Rectal smooth muscle tissue (tissue), 1 donor: ENCODE data around the gene LIAS.

Experiments used
- H3K27ac ChIP-seq: one replicate; pipeline ENCODE4 v1.7.0; 2013; ENCODE audit warnings: low read depth, low read length, inconsistent platforms
- H3K27me3 ChIP-seq: one replicate; pipeline ENCODE4 v1.7.0; 2013; ENCODE audit warnings: low read length; ENCODE audit not compliant: control insufficient read depth, insufficient read depth
- H3K36me3 ChIP-seq: one replicate; pipeline ENCODE4 v1.7.0; 2013; ENCODE audit warnings: low read length; ENCODE audit not compliant: control insufficient read depth, insufficient read depth
- H3K4me1 ChIP-seq: one replicate; pipeline ENCODE4 v1.7.0; 2013; ENCODE audit warnings: low read length; ENCODE audit not compliant: control insufficient read depth, insufficient read depth
- H3K4me3 ChIP-seq: one replicate; pipeline ENCODE4 v1.7.0; 2013; ENCODE audit warnings: low read length
- H3K9ac ChIP-seq: one replicate; pipeline ENCODE4 v1.7.0; 2013; ENCODE audit warnings: low read length

Gene LIAS

GRCh38 chr4:39464886-39465501, 6.1 kb downstream of the LIAS start:
- peak overlapping the region; percentile 9 for H3K27ac ChIP-seq
- H3K36me3 ChIP-seq: peaks cover 5% of the 10 kb centered on the region
- no peak overlapping the region for H3K4me3 ChIP-seq
- no peak overlapping the region for H3K9ac ChIP-seq
- no peaks in the 10 kb centered on the region for H3K4me1 ChIP-seq
- no peaks in the 10 kb centered on the region for H3K27me3 ChIP-seq

DNA sequence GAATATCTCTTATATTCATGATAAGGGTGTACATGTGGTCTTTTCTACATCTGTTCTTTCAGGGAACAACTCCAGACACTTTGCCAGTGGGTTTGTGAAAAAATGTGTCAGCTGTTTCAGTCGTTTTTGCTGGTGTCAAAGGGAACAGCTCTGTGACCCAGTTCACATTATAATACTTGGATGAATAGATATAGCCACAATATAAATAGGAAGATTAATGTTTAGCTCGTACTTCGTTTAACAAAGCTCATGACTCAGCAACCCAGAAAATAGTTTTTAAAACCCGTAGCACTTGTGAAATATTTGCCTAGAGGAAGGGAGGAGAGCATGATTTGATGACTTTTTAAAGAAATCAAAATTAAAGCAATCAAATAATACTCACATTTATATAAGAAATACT, 7.9 kb downstream of the LIAS start:
- no peak overlapping the region for H3K27ac ChIP-seq
- H3K4me1 ChIP-seq: no peaks in the 10 kb centered on the region
- no peak overlapping the region for H3K4me3 ChIP-seq
- no peaks in the 10 kb centered on the region for H3K27me3 ChIP-seq
- H3K36me3 ChIP-seq: peaks cover 8% of the 10 kb centered on the region
- H3K9ac ChIP-seq: no peak overlapping the region

GRCh38 chr4:39467464-39467863, 8.6 kb downstream of the LIAS start:
- H3K27me3 ChIP-seq: no peaks in the 10 kb centered on the region
- peaks cover 8% of the 10 kb centered on the region for H3K36me3 ChIP-seq
- H3K4me1 ChIP-seq: no peaks in the 10 kb centered on the region
- H3K27ac ChIP-seq: no peak overlapping the region
- no peak overlapping the region for H3K9ac ChIP-seq
- no peak overlapping the region for H3K4me3 ChIP-seq

DNA sequence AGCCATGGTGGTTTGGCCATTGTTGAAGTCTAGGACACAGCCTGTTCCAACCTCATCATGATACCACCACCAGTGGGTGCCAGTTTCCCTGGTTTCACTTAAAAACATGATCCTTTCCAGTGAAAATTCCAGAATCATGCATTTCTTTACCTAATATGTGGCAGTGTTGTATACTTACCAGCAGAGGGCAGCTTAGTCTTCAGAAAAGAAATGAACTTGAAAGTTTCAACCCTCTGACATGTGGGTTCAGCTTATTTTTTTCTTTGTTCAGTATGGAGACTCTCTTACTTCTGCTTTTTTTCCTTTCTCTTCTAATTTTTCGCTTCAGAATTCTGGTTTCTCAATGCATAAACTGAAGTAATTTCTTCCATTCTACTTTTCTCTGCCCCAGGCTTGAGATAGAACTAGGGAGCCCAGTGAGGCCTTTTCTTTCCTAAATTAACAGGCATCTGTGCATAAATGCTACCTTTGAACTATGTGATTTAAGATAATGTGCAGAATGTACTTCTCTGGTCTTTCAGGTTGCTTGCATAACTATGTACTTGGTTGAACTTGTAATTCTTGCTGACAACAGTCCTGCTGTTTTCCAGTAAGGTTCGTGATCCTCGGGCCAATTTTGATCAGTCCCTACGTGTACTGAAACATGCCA, 10.7 kb downstream of the LIAS start:
- Histone ChIP-seq H3K36me3 (peaks cover 8% of the 10 kb centered on the region), H3K4me3 (no peak overlapping the region), H3K4me1 (no peaks in the 10 kb centered on the region), H3K9ac (no peak overlapping the region), H3K27ac (peak overlapping the region; percentile 42), H3K27me3 (no peaks in the 10 kb centered on the region)

GRCh38 chr4:39470402-39470801, 11.5 kb downstream of the LIAS start:
- H3K9ac ChIP-seq: no peak overlapping the region
- H3K4me3 ChIP-seq: no peak overlapping the region
- H3K27ac ChIP-seq: no peak overlapping the region
- H3K36me3 ChIP-seq: peaks cover 5% of the 10 kb centered on the region
- no peaks in the 10 kb centered on the region for H3K27me3 ChIP-seq
- no peaks in the 10 kb centered on the region for H3K4me1 ChIP-seq

DNA sequence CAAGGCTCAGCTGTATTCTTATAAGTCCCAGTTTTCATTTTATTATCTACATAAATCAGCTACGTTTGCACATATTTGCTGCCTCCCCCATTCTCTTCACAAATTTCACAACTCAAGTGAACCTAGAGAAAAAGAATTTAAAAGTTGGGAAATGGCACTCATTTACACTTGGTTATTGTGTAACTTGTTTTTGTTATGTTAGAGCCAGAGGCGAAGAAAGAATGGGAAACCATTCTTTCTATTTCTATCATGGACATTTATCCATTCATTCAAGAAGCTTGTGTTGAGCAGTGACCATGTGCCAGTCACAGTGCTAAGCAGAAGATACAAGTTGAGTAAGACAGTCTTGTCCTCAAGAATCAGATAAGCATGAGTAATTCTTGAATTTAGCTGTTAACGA, 13.5 kb downstream of the LIAS start:
- no peak overlapping the region for H3K27ac ChIP-seq
- H3K9ac ChIP-seq: no peak overlapping the region
- H3K27me3 ChIP-seq: no peaks in the 10 kb centered on the region
- peaks cover 4% of the 10 kb centered on the region for H3K36me3 ChIP-seq
- H3K4me3 ChIP-seq: no peak overlapping the region
- no peaks in the 10 kb centered on the region for H3K4me1 ChIP-seq

- no peak overlapping the region for H3K4me3 ChIP-seq
- H3K27me3 ChIP-seq: no peaks in the 10 kb centered on the region
- H3K4me1 ChIP-seq: no peaks in the 10 kb centered on the region
- no peak overlapping the region for H3K9ac ChIP-seq
- no peak overlapping the region for H3K27ac ChIP-seq
- H3K36me3 ChIP-seq: no peaks in the 10 kb centered on the region
These were observed 17.5 kb downstream of the LIAS start for GRCh38 chr4:39476187-39476895.

GRCh38 chr4:39480251-39480650, 21.4 kb downstream of the LIAS start:
- H3K4me3 ChIP-seq: no peak overlapping the region
- no peak overlapping the region for H3K9ac ChIP-seq
- no peaks in the 10 kb centered on the region for H3K27me3 ChIP-seq
- no peaks in the 10 kb centered on the region for H3K36me3 ChIP-seq
- no peaks in the 10 kb centered on the region for H3K4me1 ChIP-seq
- H3K27ac ChIP-seq: no peak overlapping the region

GRCh38 chr4:39480902-39481695, 22.2 kb downstream of the LIAS start:
- no peaks in the 10 kb centered on the region for H3K36me3 ChIP-seq
- H3K4me3 ChIP-seq: no peak overlapping the region
- H3K4me1 ChIP-seq: no peaks in the 10 kb centered on the region
- H3K27ac ChIP-seq: no peak overlapping the region
- H3K9ac ChIP-seq: no peak overlapping the region
- H3K27me3 ChIP-seq: no peaks in the 10 kb centered on the region

GRCh38 chr4:39484582-39485272, 25.9 kb downstream of the LIAS start:
- no peak overlapping the region for H3K9ac ChIP-seq
- no peaks in the 10 kb centered on the region for H3K4me1 ChIP-seq
- H3K27me3 ChIP-seq: no peaks in the 10 kb centered on the region
- H3K27ac ChIP-seq: no peak overlapping the region
- H3K36me3 ChIP-seq: no peaks in the 10 kb centered on the region
- H3K4me3 ChIP-seq: no peak overlapping the region

- H3K27ac ChIP-seq: no peak overlapping the region
- H3K9ac ChIP-seq: no peak overlapping the region
- no peaks in the 10 kb centered on the region for H3K27me3 ChIP-seq
- no peak overlapping the region for H3K4me3 ChIP-seq
- H3K36me3 ChIP-seq: no peaks in the 10 kb centered on the region
- no peaks in the 10 kb centered on the region for H3K4me1 ChIP-seq
These were observed 27.5 kb downstream of the LIAS start for GRCh38 chr4:39486221-39486804.
